Activated naive CD8-positive, alpha-beta T cell treated with anti-CD3 and anti-CD28 coated beads for 36 hours (primary cell): ENCODE data around the gene ST3GAL2. TPM values are rescaled to one million over a fixed set of nuclear protein-coding genes. Genes with fewer than 3 reads are reported as not detected.
A peak's percentile ranks its signal among the peaks of the same experiment; 100 is the strongest.

ENCODE experiments used
- DNase-seq: peaks from one replicate; pipeline ENCODE4 v3.0.0; 2021
- H3K27ac Mint-ChIP-seq: one replicate; pipeline ENCODE4 v1.8.0; 2022; ENCODE audit warnings: mild to moderate bottlenecking, moderate library complexity, mixed read lengths
- H3K27me3 Mint-ChIP-seq: one replicate; pipeline ENCODE4 v1.8.0; 2022; ENCODE audit warnings: mild to moderate bottlenecking, mixed read lengths
- H3K36me3 Mint-ChIP-seq: one replicate; pipeline ENCODE4 v1.8.0; 2021; ENCODE audit warnings: mild to moderate bottlenecking, mixed read lengths
- H3K4me1 Mint-ChIP-seq: one replicate; pipeline ENCODE4 v1.8.0; 2021; ENCODE audit warnings: mixed read lengths
- H3K4me3 Mint-ChIP-seq: one replicate; pipeline ENCODE4 v1.8.0; 2022; ENCODE audit warnings: mild to moderate bottlenecking, moderate library complexity, mixed read lengths
- H3K9me3 Mint-ChIP-seq: one replicate; pipeline ENCODE4 v1.8.0; 2022; ENCODE audit warnings: mixed read lengths
- total RNA-seq, 2 experiments: library from RNA; stranded (reverse); gene quantifications; one replicate each; pipeline ENCODE4 v1.2.3, GENCODE V29; 2021

ST3GAL2 gene
- total RNA-seq, 2 experiments from 2014 or later: 21.5 to 23.3 TPM

DNA sequence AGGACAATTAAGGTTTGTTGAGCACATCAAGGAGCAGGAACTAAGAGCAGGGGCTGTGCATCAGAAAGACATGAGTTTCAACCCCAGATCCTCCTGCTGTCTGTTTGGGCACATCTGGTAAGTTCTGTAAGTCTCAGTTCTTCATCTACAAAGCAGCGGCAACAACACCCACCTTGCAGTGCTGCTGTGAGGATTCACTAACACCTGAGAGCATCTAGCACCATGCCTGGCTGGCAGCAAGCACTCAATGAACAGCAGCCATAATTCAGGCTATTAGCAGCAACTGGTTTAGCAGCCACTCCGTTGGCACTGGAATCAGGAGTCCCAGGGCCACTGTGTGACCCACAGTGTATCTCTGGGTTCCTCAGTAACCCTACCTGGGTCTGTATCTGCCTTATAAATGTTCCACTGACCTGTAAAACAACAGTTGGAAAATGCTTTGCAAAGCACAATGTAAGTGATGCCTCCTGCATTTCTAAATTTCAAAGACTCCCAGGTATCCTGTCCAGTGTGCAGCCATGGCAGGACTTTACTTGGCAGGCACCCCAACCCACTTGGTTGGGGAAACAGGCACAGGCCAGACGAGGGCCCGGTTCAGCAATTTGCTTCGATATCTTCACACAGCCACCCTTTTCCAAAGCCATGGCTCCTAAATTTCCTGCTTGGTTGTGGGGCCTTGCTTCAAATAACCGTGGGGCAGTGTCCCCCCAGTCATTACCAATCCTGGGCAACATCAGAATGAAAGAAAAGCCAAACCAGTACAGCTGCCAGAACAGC lies 4.2 kb downstream of the ST3GAL2 start:
- no peak overlapping the region for H3K27ac Mint-ChIP-seq
- H3K36me3 Mint-ChIP-seq: peaks cover 6% of the 10 kb centered on the region
- peaks cover 72% of the 10 kb centered on the region for H3K4me1 Mint-ChIP-seq
- no peaks in the 10 kb centered on the region for H3K9me3 Mint-ChIP-seq
- H3K27me3 Mint-ChIP-seq: no peaks in the 10 kb centered on the region
- no peak overlapping the region for H3K4me3 Mint-ChIP-seq
- DNase-seq: no peak

DNA sequence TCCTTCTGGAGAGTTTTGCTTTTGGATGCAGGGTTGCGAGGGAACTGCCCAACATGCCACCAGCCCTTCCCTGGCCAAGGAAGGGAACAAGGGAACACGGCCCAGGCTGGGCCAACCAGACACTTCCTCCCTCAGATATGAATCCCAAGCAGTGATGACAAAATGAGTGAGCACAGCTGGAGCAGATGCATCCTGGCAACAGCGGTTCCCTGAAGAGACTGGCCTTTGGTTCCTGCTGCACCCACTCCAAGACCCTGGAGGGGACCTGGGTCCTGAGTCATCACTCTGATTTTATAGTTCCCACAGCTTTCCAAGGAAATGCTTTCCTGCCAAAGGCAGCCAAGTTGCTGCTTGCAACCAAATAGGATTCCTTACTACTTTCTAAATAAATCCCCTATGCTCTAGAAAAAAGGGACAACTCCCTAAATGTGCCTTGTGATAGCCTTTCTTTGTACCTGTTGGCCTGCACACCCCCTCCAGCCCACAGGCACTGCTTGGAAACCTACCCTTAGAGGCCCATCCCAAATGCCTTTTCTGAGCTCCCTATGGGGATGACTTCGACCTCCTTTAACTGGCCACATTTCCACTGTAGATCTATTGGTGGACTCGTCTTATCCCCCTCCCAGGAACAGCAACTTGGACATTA lies 5.3 kb downstream of the ST3GAL2 start:
- H3K9me3 Mint-ChIP-seq: no peaks in the 10 kb centered on the region
- H3K4me3 Mint-ChIP-seq: no peak overlapping the region
- H3K27me3 Mint-ChIP-seq: no peaks in the 10 kb centered on the region
- H3K36me3 Mint-ChIP-seq: peaks cover 6% of the 10 kb centered on the region
- DNase-seq: no peak
- peaks cover 77% of the 10 kb centered on the region for H3K4me1 Mint-ChIP-seq
- no peak overlapping the region for H3K27ac Mint-ChIP-seq

DNA sequence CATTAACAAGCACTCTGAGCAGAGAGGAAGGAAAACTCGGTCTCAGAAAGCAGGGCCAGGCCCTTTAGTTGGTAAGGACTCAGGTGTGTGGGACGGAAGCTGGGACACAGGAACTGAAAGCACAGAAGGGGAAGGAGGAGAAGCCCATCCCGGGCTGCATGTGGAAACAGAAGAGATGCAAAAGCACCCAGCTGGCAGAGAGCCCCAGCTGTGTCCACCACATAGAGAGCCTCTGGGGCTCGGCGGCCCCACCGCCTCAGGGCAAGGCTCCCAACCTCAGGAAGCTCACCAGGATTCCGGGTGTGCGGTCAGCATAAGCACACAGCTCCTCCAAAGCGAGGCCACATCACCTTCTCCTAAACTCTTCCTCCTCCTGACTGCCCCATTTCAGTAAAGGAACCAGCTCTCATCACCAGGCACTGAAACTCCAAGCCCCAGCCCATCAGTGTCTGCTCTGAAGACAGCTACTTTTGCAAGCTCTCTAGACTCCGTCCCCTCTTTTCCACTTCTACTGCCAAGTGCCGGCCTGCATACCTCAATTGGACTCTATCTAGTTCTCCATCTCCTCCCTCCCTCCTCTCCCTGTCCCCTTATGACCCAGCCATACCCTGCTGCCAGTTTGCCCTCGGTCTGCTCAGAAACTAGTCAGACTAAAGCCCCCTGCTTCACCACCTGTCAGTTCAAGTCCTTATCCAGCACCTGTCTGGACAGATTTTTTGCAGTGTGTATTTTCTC lies 6.0 kb downstream of the ST3GAL2 start:
- H3K9me3 Mint-ChIP-seq: no peaks in the 10 kb centered on the region
- peak overlapping the region; percentile 23 for H3K27ac Mint-ChIP-seq
- H3K4me1 Mint-ChIP-seq: peaks cover 83% of the 10 kb centered on the region
- no peak for DNase-seq
- peaks cover 4% of the 10 kb centered on the region for H3K36me3 Mint-ChIP-seq
- H3K27me3 Mint-ChIP-seq: no peaks in the 10 kb centered on the region
- H3K4me3 Mint-ChIP-seq: no peak overlapping the region

DNA sequence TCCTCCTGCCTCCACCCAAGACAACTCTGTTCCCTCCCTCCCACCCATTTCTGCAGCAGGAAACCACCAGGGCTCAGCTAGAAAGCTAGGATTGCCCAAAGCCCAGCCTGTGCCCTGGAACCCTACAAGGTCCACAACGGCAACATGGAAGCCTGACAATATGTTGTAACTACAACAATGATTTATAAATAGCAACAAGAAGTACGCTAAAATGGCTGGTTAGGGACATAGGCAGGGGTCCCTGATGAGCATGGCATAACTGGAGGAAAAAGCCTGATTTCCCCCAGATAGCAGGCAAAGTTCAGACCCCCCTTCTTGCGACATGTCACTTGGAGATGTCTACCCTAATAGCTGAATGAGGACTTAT lies 6.6 kb downstream of the ST3GAL2 start:
- DNase-seq: no peak
- H3K4me1 Mint-ChIP-seq: peaks cover 83% of the 10 kb centered on the region
- peaks cover 8% of the 10 kb centered on the region for H3K36me3 Mint-ChIP-seq
- H3K9me3 Mint-ChIP-seq: no peaks in the 10 kb centered on the region
- no peaks in the 10 kb centered on the region for H3K27me3 Mint-ChIP-seq
- no peak overlapping the region for H3K4me3 Mint-ChIP-seq
- H3K27ac Mint-ChIP-seq: no peak overlapping the region

DNA sequence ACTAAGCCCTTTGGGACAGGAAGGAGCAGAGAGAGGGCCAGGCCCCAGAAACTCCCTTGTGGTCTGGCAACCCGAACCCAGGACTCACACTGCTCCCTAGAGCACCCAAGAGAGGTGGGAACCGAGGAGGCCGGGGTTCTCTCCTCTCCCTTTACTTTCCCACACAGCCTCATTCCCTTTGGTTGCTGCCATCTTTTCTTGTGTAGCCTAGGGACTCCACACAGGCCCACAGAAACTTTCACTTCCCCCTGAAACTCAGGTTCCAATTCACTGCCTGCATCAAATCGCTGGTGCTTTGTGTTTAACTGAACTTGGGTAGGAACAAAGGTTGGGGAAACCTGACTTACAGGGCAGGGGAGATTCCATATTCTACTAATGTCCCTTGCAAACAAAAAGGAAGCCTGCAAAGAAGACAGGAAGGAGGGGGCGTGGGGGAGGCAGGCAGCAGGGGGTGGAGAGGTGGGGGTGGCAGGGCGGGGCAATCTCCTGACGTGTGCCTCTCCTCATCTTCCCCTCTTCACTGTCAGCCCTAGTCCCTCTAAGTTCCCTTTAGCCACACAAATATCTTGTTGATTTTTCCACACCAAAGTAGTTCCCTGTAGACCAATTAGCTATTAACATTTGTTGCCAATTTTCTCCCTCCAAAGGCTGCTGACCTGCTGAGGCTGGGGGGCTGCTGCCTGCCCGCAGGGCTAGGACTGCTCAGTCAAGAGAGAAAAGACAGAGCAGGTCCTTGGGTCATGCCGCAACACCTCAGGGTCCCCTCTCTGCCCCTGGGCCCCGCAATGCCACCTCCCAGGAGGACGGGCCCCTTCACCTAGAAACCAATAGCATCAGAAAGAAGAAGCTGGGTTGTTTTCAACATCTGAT lies 8.0 kb downstream of the ST3GAL2 start:
- Mint-ChIP-seq H3K4me1 (peaks cover 73% of the 10 kb centered on the region), H3K36me3 (peaks cover 12% of the 10 kb centered on the region), H3K4me3 (peak overlapping the region; percentile 47), H3K27ac (peak overlapping the region; percentile 89), H3K9me3 (no peaks in the 10 kb centered on the region), H3K27me3 (no peaks in the 10 kb centered on the region)
- peak; percentile 65 for DNase-seq

DNA sequence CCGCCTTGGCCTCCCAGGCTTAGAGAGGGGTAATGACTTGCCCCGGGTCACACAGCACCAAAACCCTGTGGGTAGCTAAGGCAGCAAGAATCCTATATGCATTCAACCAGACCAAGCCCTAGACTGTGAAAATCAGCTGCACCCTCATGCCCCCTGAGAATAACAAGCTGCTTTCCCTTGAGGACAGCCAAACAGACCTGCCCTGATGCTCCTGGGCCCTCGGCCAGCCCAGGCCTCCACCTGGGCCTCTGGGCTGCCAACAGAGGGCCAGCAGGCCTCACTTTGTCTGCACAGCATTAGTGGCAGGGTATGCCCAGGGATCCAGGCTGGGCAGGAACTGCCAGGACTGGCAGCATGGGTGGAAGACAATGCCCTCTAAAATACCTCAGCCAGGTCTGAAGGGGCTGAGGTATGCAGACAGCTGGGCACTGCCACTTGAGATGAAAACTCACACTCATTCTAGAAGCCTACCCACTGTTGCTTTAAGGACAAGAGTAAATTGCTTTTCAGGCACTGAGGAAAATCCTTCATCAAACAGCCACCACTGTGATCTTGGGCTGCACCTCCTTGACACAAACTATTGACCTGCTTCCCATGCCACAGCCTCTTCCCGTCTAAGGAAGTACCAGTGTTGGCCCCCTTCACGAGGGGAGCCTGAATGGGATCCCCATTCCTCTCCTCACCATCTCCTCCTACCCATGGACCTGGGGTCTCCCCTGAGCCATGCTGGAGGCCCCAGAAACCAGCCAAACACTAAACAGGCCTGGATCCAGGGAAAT lies 8.8 kb downstream of the ST3GAL2 start:
- Mint-ChIP-seq H3K4me1 (peaks cover 70% of the 10 kb centered on the region), H3K36me3 (peaks cover 16% of the 10 kb centered on the region), H3K27me3 (no peaks in the 10 kb centered on the region), H3K27ac (peak overlapping the region; percentile 89), H3K4me3 (peak overlapping the region; percentile 46), H3K9me3 (no peaks in the 10 kb centered on the region)
- no peak for DNase-seq

DNA sequence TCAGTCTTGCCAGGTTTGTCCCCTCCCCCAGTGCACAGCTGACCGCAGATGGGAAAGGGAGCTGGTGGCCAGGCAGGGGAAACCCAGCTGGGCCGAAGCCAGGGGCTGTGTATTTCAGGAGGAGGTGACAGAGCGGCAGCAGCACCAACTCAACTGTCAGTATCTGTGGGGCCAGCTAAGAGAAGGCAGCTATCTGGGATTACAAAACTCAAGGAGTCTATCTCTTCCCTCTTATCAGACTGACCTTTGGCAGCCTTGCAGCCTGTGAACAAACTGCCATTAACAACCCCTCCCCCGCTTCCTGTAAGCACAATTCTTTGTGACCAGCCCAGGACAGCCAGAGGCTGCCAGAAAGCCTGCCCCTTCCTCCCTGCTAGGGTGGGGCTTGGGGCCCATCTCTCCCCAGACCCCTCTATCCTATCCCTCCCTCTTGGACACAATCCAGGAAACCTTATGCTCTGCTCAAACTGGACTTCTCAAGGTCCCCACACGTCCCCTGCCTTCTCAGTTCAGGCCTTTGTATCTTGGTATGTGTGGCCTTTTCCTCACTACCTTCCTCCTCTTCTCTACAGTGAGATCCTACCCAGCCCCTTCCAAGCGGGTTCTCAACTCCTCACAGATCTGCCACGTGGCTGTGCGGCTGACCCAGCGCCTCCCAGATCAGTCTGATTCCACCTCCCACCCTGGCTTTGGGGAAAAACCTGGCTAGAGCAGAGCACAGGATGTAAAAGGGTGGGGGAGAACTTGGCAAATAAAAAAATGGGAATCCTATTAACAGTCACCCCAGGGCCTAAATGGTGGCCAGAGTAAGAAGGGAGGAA lies 10.5 kb downstream of the ST3GAL2 start:
- Mint-ChIP-seq H3K27ac (peak overlapping the region; percentile 88), H3K36me3 (peaks cover 14% of the 10 kb centered on the region), H3K27me3 (no peaks in the 10 kb centered on the region), H3K4me1 (peaks cover 55% of the 10 kb centered on the region), H3K9me3 (no peaks in the 10 kb centered on the region), H3K4me3 (peak overlapping the region; percentile 59)
- peak; percentile 76 for DNase-seq

DNA sequence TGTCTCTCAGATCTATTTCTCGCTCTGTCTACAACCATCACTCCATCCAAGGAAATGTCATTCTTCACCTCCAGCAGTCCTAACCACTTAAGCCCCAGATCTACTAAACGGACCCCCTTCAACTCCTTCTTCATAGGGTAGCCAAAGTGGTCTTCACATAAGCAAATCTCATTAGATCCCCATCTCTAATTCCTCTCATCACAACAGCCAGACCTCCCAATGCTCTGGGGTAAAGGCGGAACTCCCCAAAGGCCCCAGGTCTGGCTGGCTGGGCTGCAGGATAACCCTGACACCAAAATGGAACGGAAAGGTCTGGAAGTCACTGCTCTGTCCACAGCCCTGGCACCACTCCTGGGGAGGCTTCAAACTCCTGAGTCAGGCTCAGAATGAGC lies 11.1 kb downstream of the ST3GAL2 start:
- DNase-seq: no peak
- Mint-ChIP-seq H3K27ac (peak overlapping the region; percentile 88), H3K4me1 (peaks cover 53% of the 10 kb centered on the region), H3K36me3 (peaks cover 14% of the 10 kb centered on the region), H3K4me3 (peak overlapping the region; percentile 14), H3K9me3 (no peaks in the 10 kb centered on the region), H3K27me3 (no peaks in the 10 kb centered on the region)

DNA sequence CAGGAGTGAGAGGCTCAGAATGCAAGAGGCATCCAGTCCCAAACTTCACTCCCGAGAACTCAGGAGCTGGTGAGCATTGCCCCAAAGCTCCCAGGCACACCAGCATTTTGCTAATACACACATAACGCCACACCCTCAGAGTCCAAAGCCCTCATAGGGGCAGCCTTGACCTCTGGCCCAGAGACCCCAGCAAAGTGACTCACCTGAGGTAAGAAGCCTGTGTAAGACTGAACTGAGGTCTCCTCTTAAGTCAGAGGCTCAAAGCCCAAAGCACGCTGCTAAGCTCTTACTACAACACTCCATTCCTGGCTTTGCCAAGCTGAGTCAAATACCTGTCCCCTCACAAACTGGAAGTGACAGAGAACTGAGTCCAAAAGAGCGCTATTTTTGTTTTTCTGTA lies 16.4 kb downstream of the ST3GAL2 start:
- Mint-ChIP-seq H3K36me3 (peaks cover 13% of the 10 kb centered on the region), H3K4me1 (peaks cover 55% of the 10 kb centered on the region), H3K9me3 (no peaks in the 10 kb centered on the region), H3K27ac (peak overlapping the region; percentile 57), H3K4me3 (no peak overlapping the region), H3K27me3 (no peaks in the 10 kb centered on the region)
- no peak for DNase-seq

DNA sequence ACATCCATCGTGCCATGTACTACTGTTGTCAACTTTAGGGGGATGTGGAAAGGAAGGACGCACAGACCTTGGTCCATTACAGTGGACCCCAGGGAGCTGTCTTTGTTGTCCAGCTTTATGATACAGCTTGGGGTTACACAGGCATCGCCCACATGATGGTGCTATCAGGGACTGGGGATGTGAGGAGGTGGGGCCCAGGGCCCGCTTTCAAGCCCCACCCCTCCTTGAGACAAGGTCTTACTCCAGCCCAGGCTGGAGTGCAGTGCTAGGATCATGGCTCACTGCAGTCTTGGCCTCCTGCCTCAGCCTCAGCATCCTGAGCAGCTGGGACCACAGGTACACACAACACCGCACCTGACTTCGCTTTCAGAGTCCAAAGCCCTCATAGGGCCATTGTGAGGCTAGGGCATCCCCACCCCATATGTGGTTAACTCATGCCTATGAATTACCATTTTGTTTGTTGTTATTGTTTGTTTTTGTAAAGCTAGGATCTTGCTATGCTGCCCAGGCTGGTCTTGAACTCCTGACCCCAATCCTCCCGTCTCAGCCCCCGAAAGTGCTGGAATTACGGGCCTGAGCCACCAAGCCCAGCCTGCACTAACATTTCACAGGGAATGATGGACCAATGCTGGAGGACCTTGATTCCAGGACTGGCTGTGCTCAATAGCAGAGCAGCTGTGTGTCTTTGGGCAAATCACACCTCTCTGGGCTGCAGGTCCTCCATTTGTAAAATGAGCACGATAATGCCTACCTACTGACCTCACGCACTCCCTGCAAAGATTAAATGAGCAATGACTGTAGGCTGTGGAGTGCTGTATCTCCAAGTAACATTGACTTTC lies 17.2 kb downstream of the ST3GAL2 start:
- H3K4me1 Mint-ChIP-seq: peaks cover 59% of the 10 kb centered on the region
- H3K4me3 Mint-ChIP-seq: no peak overlapping the region
- no peaks in the 10 kb centered on the region for H3K9me3 Mint-ChIP-seq
- DNase-seq: no peak
- H3K27ac Mint-ChIP-seq: peak overlapping the region; percentile 51
- H3K27me3 Mint-ChIP-seq: no peaks in the 10 kb centered on the region
- H3K36me3 Mint-ChIP-seq: peaks cover 11% of the 10 kb centered on the region

DNA sequence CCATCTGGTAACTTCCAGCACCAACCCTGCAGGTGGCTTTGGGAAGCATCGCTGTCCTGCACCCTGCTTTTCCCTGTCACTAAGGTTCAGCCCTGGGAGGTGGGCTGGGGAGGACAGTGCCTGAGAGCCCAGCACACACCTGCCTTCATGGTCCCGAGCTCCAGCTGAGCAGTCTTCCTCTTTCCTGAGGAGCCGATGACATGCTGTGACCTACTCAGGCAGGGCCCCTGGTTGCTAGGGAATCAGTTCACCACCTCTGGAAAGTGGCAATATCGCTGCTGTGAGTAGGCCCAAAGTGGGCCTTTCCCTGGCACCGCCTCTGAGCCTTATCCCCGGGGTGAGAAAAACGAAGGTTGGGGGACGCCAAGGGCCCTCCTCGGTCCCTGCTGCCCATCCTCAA lies 17.9 kb downstream of the ST3GAL2 start:
- no peak overlapping the region for H3K4me3 Mint-ChIP-seq
- H3K27ac Mint-ChIP-seq: peak overlapping the region; percentile 29

DNA sequence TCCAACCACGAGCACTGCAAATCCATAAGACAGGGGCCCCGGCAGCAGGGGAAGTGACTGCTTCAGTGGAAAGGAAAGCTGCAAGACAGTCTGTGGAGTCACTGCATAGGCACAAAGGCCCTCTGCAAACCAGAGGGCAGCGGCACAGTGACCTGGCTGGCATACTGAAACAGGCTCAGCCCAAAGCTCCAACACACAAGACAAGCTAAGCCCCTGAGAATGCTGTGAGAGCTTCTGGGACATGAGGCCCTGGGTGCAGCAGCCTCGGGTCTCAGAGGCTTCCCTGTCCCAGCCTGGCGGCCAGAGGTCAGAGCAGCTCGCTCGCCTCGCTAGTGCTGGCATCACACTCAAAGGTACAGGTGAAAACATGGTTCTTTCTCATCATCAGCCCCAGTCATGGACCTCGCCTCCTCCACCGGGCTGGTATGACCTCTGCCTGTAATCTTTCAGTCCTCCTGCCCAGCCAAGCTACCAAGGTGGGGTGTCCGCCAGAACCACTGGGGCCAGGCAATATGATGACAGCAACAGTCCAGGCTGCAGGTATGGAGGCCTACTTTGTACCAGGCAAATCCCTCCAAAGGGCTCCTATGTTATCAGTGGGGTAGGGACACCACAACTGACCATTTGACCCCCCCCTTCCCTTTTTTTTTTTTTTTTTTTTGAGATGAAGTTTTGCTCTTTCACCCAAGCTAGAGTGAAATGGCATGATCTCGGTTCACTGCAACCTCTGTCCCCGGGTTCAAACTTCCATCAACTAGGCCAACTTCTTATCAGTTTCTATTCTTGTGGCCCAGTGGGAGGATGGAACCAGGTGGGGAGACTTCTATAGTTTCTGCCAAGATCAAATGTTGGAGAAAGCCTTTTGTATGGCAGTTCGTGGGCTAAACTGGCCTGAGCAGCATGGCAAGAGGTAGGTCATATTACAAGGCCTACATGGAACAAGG lies 19.2 kb downstream of the ST3GAL2 start:
- no peaks in the 10 kb centered on the region for H3K9me3 Mint-ChIP-seq
- no peak for DNase-seq
- H3K4me1 Mint-ChIP-seq: peaks cover 71% of the 10 kb centered on the region
- no peaks in the 10 kb centered on the region for H3K27me3 Mint-ChIP-seq
- peaks cover 8% of the 10 kb centered on the region for H3K36me3 Mint-ChIP-seq
- peak overlapping the region; percentile 84 for H3K27ac Mint-ChIP-seq
- H3K4me3 Mint-ChIP-seq: peak overlapping the region; percentile 29

More for the DNA sequence above, 17.9 kb downstream of the ST3GAL2 start:
- Mint-ChIP-seq H3K36me3 (peaks cover 13% of the 10 kb centered on the region), H3K4me1 (peaks cover 66% of the 10 kb centered on the region), H3K27me3 (no peaks in the 10 kb centered on the region), H3K9me3 (no peaks in the 10 kb centered on the region)
- no peak for DNase-seq
